Mesendoderm (in vitro differentiated cells): ENCODE results near the gene SLC6A1.
"Not testable (repeated sequence)": the region's sequence is repeated elsewhere in the genome, so short reads cannot be mapped to it uniquely, and the experiment has no call there.

Experiments used
- DNase-seq: peaks from one replicate; pipeline ENCODE4 v3.0.0; 2013
- H2AK5ac ChIP-seq: 2 replicates; pipeline ENCODE4 v1.6.1; 2013; ENCODE audit warnings: low read length, inconsistent platforms
- H2BK120ac ChIP-seq: 2 replicates; pipeline ENCODE4 v1.6.1; 2013; ENCODE audit warnings: low read depth, mild to moderate bottlenecking, low read length, moderate library complexity, mixed read lengths
- H2BK15ac ChIP-seq: replicated peaks from 2 replicates; pipeline ENCODE4 v1.6.1; 2013; ENCODE audit warnings: low read depth, mild to moderate bottlenecking, moderate library complexity
- H2BK5ac ChIP-seq: 2 replicates; pipeline ENCODE4 v1.6.1; 2013; ENCODE audit warnings: low read length, inconsistent platforms
- H3K18ac ChIP-seq: 2 replicates; pipeline ENCODE4 v1.6.1; 2013; ENCODE audit warnings: mild to moderate bottlenecking, low read length, mixed read lengths
- H3K23ac ChIP-seq: one replicate; pipeline ENCODE4 v1.6.1; 2013; ENCODE audit warnings: low read length
- H3K27ac ChIP-seq: 2 replicates; pipeline ENCODE4 v1.5.1; 2013; ENCODE audit warnings: low read depth, mild to moderate bottlenecking, inconsistent platforms, low read length, moderate library complexity
- H3K27me3 ChIP-seq: 2 replicates; pipeline ENCODE4 v1.6.1; 2013; ENCODE audit warnings: low read length, control low read depth, mild to moderate bottlenecking, inconsistent platforms; ENCODE audit not compliant: insufficient read depth, poor library complexity
- H3K36me3 ChIP-seq: 2 replicates; pipeline ENCODE4 v1.6.1; 2013; ENCODE audit warnings: low read length, inconsistent platforms; ENCODE audit not compliant: control insufficient read depth, insufficient read depth
- H3K4ac ChIP-seq: one replicate; pipeline ENCODE4 v1.6.1; 2013; ENCODE audit warnings: low read depth, mild to moderate bottlenecking, low read length, moderate library complexity
- H3K4me1 ChIP-seq: 2 replicates; pipeline ENCODE4 v1.6.1; 2013; ENCODE audit warnings: low read depth, low read length, inconsistent platforms; ENCODE audit not compliant: control insufficient read depth
- H3K4me2 ChIP-seq: 2 replicates; pipeline ENCODE4 v1.6.1; 2013; ENCODE audit warnings: low read length
- H3K4me3 ChIP-seq: 2 replicates; pipeline ENCODE4 v1.5.1; 2013; ENCODE audit warnings: mild to moderate bottlenecking, low read length
- H3K56ac ChIP-seq: one replicate; pipeline ENCODE4 v1.6.1; 2013; ENCODE audit warnings: low read length
- H3K79me1 ChIP-seq: 2 replicates; pipeline ENCODE4 v1.6.1; 2013; ENCODE audit warnings: low read length, inconsistent platforms
- H3K79me2 ChIP-seq: 2 replicates; pipeline ENCODE4 v1.6.1; 2013; ENCODE audit warnings: mild to moderate bottlenecking, low read length; ENCODE audit not compliant: control insufficient read depth, insufficient read depth
- H3K9ac ChIP-seq: 2 replicates; pipeline ENCODE4 v1.6.1; 2013; ENCODE audit warnings: low read length, inconsistent platforms
- H4K5ac ChIP-seq: one replicate; pipeline ENCODE4 v1.6.1; 2013; ENCODE audit warnings: low read length
- H4K8ac ChIP-seq: one replicate; pipeline ENCODE4 v1.6.1; 2013; ENCODE audit warnings: low read depth, mild to moderate bottlenecking, control low read depth, low read length, moderate library complexity
- WGBS: extraction: QIAGEN DNeasy Blood & Tissue Kit; methylation state at CpG from one replicate; pipeline ENCODE4 v1.1.7; 2013; ENCODE audit warnings: low lambda C conversion rate, missing lambda C conversion rate; ENCODE audit not compliant: insufficient coverage; ENCODE audit errors: extremely low coverage; 5-methylcytosine and 5-hydroxymethylcytosine counted together

Gene SLC6A1

GRCh38 chr3:11059090-11059798 is 66.7 kb downstream of the SLC6A1 start:
- H3K4ac ChIP-seq: no peak overlapping the region
- no peak overlapping the region for H4K5ac ChIP-seq
- no peaks in the 10 kb centered on the region for H3K79me2 ChIP-seq
- no peak overlapping the region for H2BK120ac ChIP-seq
- peak overlapping the region; percentile 35 for H3K9ac ChIP-seq
- H2AK5ac ChIP-seq: no peak overlapping the region
- no peaks in the 10 kb centered on the region for H3K27me3 ChIP-seq
- no peak overlapping the region for H3K18ac ChIP-seq
- H2BK5ac ChIP-seq: no peak overlapping the region
- H3K4me3 ChIP-seq: no peak overlapping the region
- no peak overlapping the region for H2BK15ac ChIP-seq
- no CpG with 5 or more reads among the region's 14 CpGs for WGBS
- no peak overlapping the region for H3K27ac ChIP-seq
- no peaks in the 10 kb centered on the region for H3K4me1 ChIP-seq
- no peak overlapping the region for H3K23ac ChIP-seq
- H3K4me2 ChIP-seq: no peak overlapping the region
- no peaks in the 10 kb centered on the region for H3K79me1 ChIP-seq
- H3K56ac ChIP-seq: no peak overlapping the region
- DNase-seq: peak; percentile 80
- no peak overlapping the region for H4K8ac ChIP-seq
- H3K36me3 ChIP-seq: no peaks in the 10 kb centered on the region

- H2BK5ac ChIP-seq: no peak overlapping the region
- H3K27me3 ChIP-seq: no peaks in the 10 kb centered on the region
- no peak overlapping the region for H3K4ac ChIP-seq
- no peaks in the 10 kb centered on the region for H3K36me3 ChIP-seq
- no peak overlapping the region for H3K4me2 ChIP-seq
- H4K5ac ChIP-seq: no peak overlapping the region
- no peak overlapping the region for H3K18ac ChIP-seq
- no peak overlapping the region for H3K56ac ChIP-seq
- no peak overlapping the region for H2BK15ac ChIP-seq
- DNase-seq: no peak
- no peak overlapping the region for H2AK5ac ChIP-seq
- no peaks in the 10 kb centered on the region for H3K79me2 ChIP-seq
- no peaks in the 10 kb centered on the region for H3K4me1 ChIP-seq
- no peak overlapping the region for H3K23ac ChIP-seq
- H3K27ac ChIP-seq: no peak overlapping the region
- H2BK120ac ChIP-seq: no peak overlapping the region
- no peak overlapping the region for H3K9ac ChIP-seq
- no peak overlapping the region for H4K8ac ChIP-seq
- H3K79me1 ChIP-seq: no peaks in the 10 kb centered on the region
- no peak overlapping the region for H3K4me3 ChIP-seq
Measured at GRCh38 chr3:11059799-11060115, 67.2 kb downstream of the SLC6A1 start.

- H3K4me1 ChIP-seq: no peaks in the 10 kb centered on the region
- H3K79me2 ChIP-seq: no peaks in the 10 kb centered on the region
- H3K27ac ChIP-seq: no peak overlapping the region
- H4K5ac ChIP-seq: no peak overlapping the region
- H2AK5ac ChIP-seq: no peak overlapping the region
- no CpG with 5 or more reads among the region's 35 CpGs for WGBS
- H3K56ac ChIP-seq: peak overlapping the region; percentile 49
- H2BK120ac ChIP-seq: no peak overlapping the region
- H3K18ac ChIP-seq: no peak overlapping the region
- H2BK15ac ChIP-seq: no peak overlapping the region
- H3K23ac ChIP-seq: no peak overlapping the region
- H3K4me3 ChIP-seq: no peak overlapping the region
- no peaks in the 10 kb centered on the region for H3K79me1 ChIP-seq
- peak overlapping the region; percentile 29 for H3K9ac ChIP-seq
- no peak overlapping the region for H3K4ac ChIP-seq
- DNase-seq: peak; percentile 72
- no peaks in the 10 kb centered on the region for H3K27me3 ChIP-seq
- peak overlapping the region; percentile 54 for H3K4me2 ChIP-seq
- H2BK5ac ChIP-seq: no peak overlapping the region
- no peak overlapping the region for H4K8ac ChIP-seq
- no peaks in the 10 kb centered on the region for H3K36me3 ChIP-seq
Measured at GRCh38 chr3:11060500-11061251, 68.1 kb downstream of the SLC6A1 start.

- H2BK5ac ChIP-seq, H3K27ac ChIP-seq, H3K4me3 ChIP-seq, H3K36me3 ChIP-seq, H3K27me3 ChIP-seq, H2BK15ac ChIP-seq, H3K18ac ChIP-seq, H4K8ac ChIP-seq, H2BK120ac ChIP-seq, H3K79me2 ChIP-seq, H2AK5ac ChIP-seq, H4K5ac ChIP-seq, H3K23ac ChIP-seq, H3K4me1 ChIP-seq, H3K79me1 ChIP-seq, H3K4ac ChIP-seq: not testable (repeated sequence)
- Histone ChIP-seq H3K56ac (peak overlapping the region; percentile 49), H3K9ac (peak overlapping the region; percentile 29), H3K4me2 (peak overlapping the region; percentile 54)
- no CpG with 5 or more reads among the region's 41 CpGs for WGBS
- peak; percentile 50 for DNase-seq
Measured at GRCh38 chr3:11061268-11061871, 68.8 kb downstream of the SLC6A1 start.

GRCh38 chr3:11062704-11063103 is 70.2 kb downstream of the SLC6A1 start:
- H3K4me3 ChIP-seq: no peak overlapping the region

More at GRCh38 chr3:11062704-11063103, 70.2 kb downstream of the SLC6A1 start:
- no peak overlapping the region for H2BK15ac ChIP-seq
- H3K79me1 ChIP-seq: no peaks in the 10 kb centered on the region
- H3K56ac ChIP-seq: no peak overlapping the region
- H3K36me3 ChIP-seq: no peaks in the 10 kb centered on the region
- no peaks in the 10 kb centered on the region for H3K27me3 ChIP-seq
- H3K18ac ChIP-seq: no peak overlapping the region
- H3K9ac ChIP-seq: no peak overlapping the region
- no peak overlapping the region for H2BK120ac ChIP-seq
- H3K4me1 ChIP-seq: no peaks in the 10 kb centered on the region
- no peak overlapping the region for H4K8ac ChIP-seq
- H3K4me2 ChIP-seq: no peak overlapping the region
- H3K79me2 ChIP-seq: no peaks in the 10 kb centered on the region
- WGBS: no CpG with 5 or more reads among the region's 7 CpGs
- no peak overlapping the region for H3K23ac ChIP-seq
- H2BK5ac ChIP-seq: no peak overlapping the region
- no peak overlapping the region for H3K27ac ChIP-seq
- no peak for DNase-seq
- no peak overlapping the region for H4K5ac ChIP-seq
- H3K4ac ChIP-seq: no peak overlapping the region
- H2AK5ac ChIP-seq: no peak overlapping the region
